HCT116 (cell line): ENCODE data around the gene IL4. TPM values are rescaled to one million over a fixed set of nuclear protein-coding genes. Genes with fewer than 3 reads are reported as not detected.

Experiments used
- ATAC-seq: fragments of 200-7000 bp; cut with Tn5 transposase; 2 replicates; pipeline ENCODE4 v1.9.1; 2020; ENCODE audit warnings: mild to moderate bottlenecking, moderate library complexity
- BruUV-seq: library from RNA; stranded (reverse); fragments of 400-500 nt; replicated peaks from 2 replicates; lab custom pipeline; 2021; lab: Mats Ljungman, UMichigan
- CTCF ChIA-PET: fragments of 300-600 bp; sonication (Branson Sonifier 250); formaldehyde crosslinking; loops from one replicate; lab custom pipeline; 2021; ENCODE audit warnings: antibody characterized with exemption; lab: Charles Lee
- POLR2A ChIA-PET: fragments of 300-600, 350-600 bp; sonication (Branson Sonifier 250); formaldehyde crosslinking; loops from one replicate; lab custom pipeline; 2021; ENCODE audit warnings: antibody characterized with exemption; lab: Charles Lee
- RAD21 ChIA-PET, 2 experiments: fragments of 300-600 bp; sonication (Branson Sonifier 250); formaldehyde crosslinking; loops; one replicate each; lab custom pipeline; 2023; ENCODE audit warnings: low total read pairs in 2 of 2; ENCODE audit not compliant: uncharacterized antibody in 2 of 2, unreplicated experiment in 2 of 2, low non-redundant PET in 1 of 2; lab: Charles Lee
- DNase-seq: peaks from one replicate; pipeline ENCODE4 v3.0.0-alpha.2; 2010; ENCODE audit warnings: low read depth, low spot score
- H2AFZ ChIP-seq: fragments of 200-600 bp; shearing (Covaris generic), sonication (generic); 2 replicates; pipeline ENCODE4 v1.6.1; 2017; ENCODE audit warnings: low read depth, mixed run types, mixed read lengths, antibody characterized with exemption, low read length; ENCODE audit not compliant: poor library complexity, severe bottlenecking
- H3K27ac ChIP-seq: 2 replicates; pipeline ENCODE4 v1.5.1; 2012; ENCODE audit warnings: low read depth, low read length
- H3K27me3 ChIP-seq: fragments of 200-600 bp; sonication (generic); 2 replicates; pipeline ENCODE4 v1.6.1; 2016; ENCODE audit warnings: mixed run types, low read length, mixed read lengths; ENCODE audit not compliant: insufficient read depth
- H3K36me3 ChIP-seq, 2 experiments: fragments of 200-500 bp in 1 of 2; fragments of 200-600 bp in 1 of 2; sonication (Bioruptor generic) in 1 of 2; sonication (generic) in 1 of 2; 2 replicates each; pipeline versions ENCODE4 v1.5.1 to v1.6.1; 2014 to 2016; ENCODE audit warnings: low read length in 2 of 2, inconsistent platforms in 1 of 2, mixed read lengths in 1 of 2, mixed run types in 1 of 2; ENCODE audit not compliant: insufficient read depth in 2 of 2, control insufficient read depth in 1 of 2
- H3K4me1 ChIP-seq, 2 experiments: fragments of 200-600 bp in 1 of 2; sonication (generic) in 1 of 2; 2 replicates each; pipeline versions ENCODE4 v1.5.1 to v1.6.1; 2012 to 2017; ENCODE audit warnings: low read length in 2 of 2, inconsistent platforms in 1 of 2, mild to moderate bottlenecking in 1 of 2, mixed read lengths in 1 of 2, mixed run types in 1 of 2, moderate library complexity in 1 of 2; ENCODE audit not compliant: insufficient read depth in 2 of 2, control insufficient read depth in 1 of 2
- H3K4me2 ChIP-seq: fragments of 200-600 bp; sonication (generic); 2 replicates; pipeline ENCODE4 v1.6.1; 2017; ENCODE audit warnings: mixed run types, low read length, mixed read lengths
- H3K4me3 ChIP-seq, 2 experiments: fragments of 200-600 bp in 1 of 2; sonication (generic) in 1 of 2; replicated peaks in 1 of 2; 2 replicates each; pipeline ENCODE4 v1.5.1; 2011 to 2016; ENCODE audit warnings: low read length in 2 of 2, control low read depth in 1 of 2, low read depth in 1 of 2, mild to moderate bottlenecking in 1 of 2, mixed read lengths in 1 of 2, mixed run types in 1 of 2
- H3K79me2 ChIP-seq: fragments of 200-600 bp; sonication (generic); 2 replicates; pipeline ENCODE4 v1.6.1; 2017; ENCODE audit warnings: mild to moderate bottlenecking, mixed run types, low read length, moderate library complexity, mixed read lengths; ENCODE audit not compliant: insufficient read depth
- H3K9ac ChIP-seq: fragments of 200-600 bp; sonication (generic); 2 replicates; pipeline ENCODE4 v1.6.1; 2016; ENCODE audit warnings: low read length, mixed read lengths
- H3K9me2 ChIP-seq: fragments of 200-600 bp; sonication (generic), shearing (Covaris generic); 2 replicates; pipeline ENCODE4 v1.6.1; 2017; ENCODE audit warnings: mixed run types, mild to moderate bottlenecking, moderate library complexity; ENCODE audit not compliant: insufficient read depth
- H3K9me3 ChIP-seq, 2 experiments: fragments of 200-500 bp in 1 of 2; fragments of 200-600 bp in 1 of 2; sonication (Bioruptor generic) in 1 of 2; sonication (generic) in 1 of 2; 2 replicates each; pipeline ENCODE4 v1.6.1; 2014 to 2017; ENCODE audit warnings: low read length in 2 of 2, mixed read lengths in 2 of 2, inconsistent platforms in 1 of 2, low read depth in 1 of 2, mild to moderate bottlenecking in 1 of 2, mixed run types in 1 of 2, moderate library complexity in 1 of 2; ENCODE audit not compliant: control insufficient read depth in 1 of 2, insufficient read depth in 1 of 2
- H4K20me1 ChIP-seq: fragments of 200-600 bp; sonication (generic), shearing (Covaris generic); 2 replicates; pipeline ENCODE4 v1.6.1; 2017; ENCODE audit warnings: mixed run types, mild to moderate bottlenecking, moderate library complexity; ENCODE audit not compliant: insufficient read depth
- ATF3 ChIP-seq: IDR thresholded peaks from 2 replicates; pipeline ENCODE4 v1.6.1; 2012
- CBX3 ChIP-seq: IDR thresholded peaks from 2 replicates; pipeline ENCODE4 v1.6.1; 2012; ENCODE audit warnings: low read depth
- EGR1 ChIP-seq: IDR thresholded peaks from 2 replicates; pipeline ENCODE4 v1.6.1; 2012; ENCODE audit warnings: low read depth
- ELF1 ChIP-seq: IDR thresholded peaks from 2 replicates; pipeline ENCODE4 v1.6.1; 2012; ENCODE audit warnings: low read depth, borderline replicate concordance
- EZH2 ChIP-seq: fragments of 200-600 bp; sonication (generic); IDR thresholded peaks from 2 replicates; pipeline ENCODE4 v1.6.1; 2017; ENCODE audit warnings: antibody characterized with exemption, mixed run types
- EZH2phosphoT487 ChIP-seq: fragments of 200-600 bp; IDR thresholded peaks from 2 replicates; pipeline ENCODE4 v1.6.1; 2018; ENCODE audit warnings: antibody characterized with exemption, borderline replicate concordance
- FOSL1 ChIP-seq: IDR thresholded peaks from 2 replicates; pipeline ENCODE4 v1.6.1; 2012; ENCODE audit warnings: low read depth
- JUND ChIP-seq: IDR thresholded peaks from 2 replicates; pipeline ENCODE4 v1.6.1; 2012
- MAX ChIP-seq: IDR thresholded peaks from 2 replicates; pipeline ENCODE4 v1.6.1; 2012
- POLR2A ChIP-seq: IDR thresholded peaks from 2 replicates; pipeline ENCODE4 v1.7.0; 2011; ENCODE audit warnings: borderline replicate concordance; ENCODE audit not compliant: insufficient read depth, insufficient read length; ENCODE audit errors: extremely low read depth
- POLR2AphosphoS5 ChIP-seq: IDR thresholded peaks from 2 replicates; pipeline ENCODE4 v1.6.1; 2011; ENCODE audit warnings: mild to moderate bottlenecking, low read depth, low read length, moderate library complexity
- RAD21 ChIP-seq: IDR thresholded peaks from 2 replicates; pipeline ENCODE4 v1.6.1; 2012; ENCODE audit warnings: low read depth, mild to moderate bottlenecking
- REST ChIP-seq: IDR thresholded peaks from 2 replicates; pipeline ENCODE4 v1.6.1; 2012; ENCODE audit warnings: low read depth
- SIN3A ChIP-seq: IDR thresholded peaks from 2 replicates; pipeline ENCODE4 v1.6.1; 2012; ENCODE audit warnings: low read depth
- SP1 ChIP-seq: IDR thresholded peaks from 2 replicates; pipeline ENCODE4 v1.6.1; 2012; ENCODE audit warnings: low read depth
- TCF7L2 ChIP-seq: IDR thresholded peaks from 2 replicates; pipeline ENCODE4 v1.7.0; 2011; ENCODE audit warnings: borderline replicate concordance, inconsistent platforms; ENCODE audit not compliant: insufficient read depth, insufficient read length; ENCODE audit errors: extremely low read depth
- YY1 ChIP-seq: IDR thresholded peaks from 2 replicates; pipeline ENCODE4 v1.6.1; 2011; ENCODE audit warnings: low read length, low read depth, moderate library complexity, mild to moderate bottlenecking; ENCODE audit not compliant: insufficient replicate concordance; ENCODE audit errors: extremely low read depth
- intact Hi-C: fragments of 100-400 bp; cut with micrococcal nuclease; formaldehyde crosslinking; loops from 2 replicates; pipeline ENCODE4 v1.10.0; 2022
- total RNA-seq: library from RNA; stranded (reverse); gene quantifications from one replicate; pipeline ENCODE4 v1.2.1, GENCODE V29; 2021; ENCODE audit not compliant: unreplicated experiment
- TF ChIP-seq, protein P1 (sequence below), 3 experiments: fragments of 200-600 bp in 1 of 3; sonication (generic) in 1 of 3; IDR thresholded peaks in 2 of 3; conservative IDR thresholded peaks in 1 of 3; 2 replicates each; pipeline ENCODE4 v1.5.1; 2012 to 2017; ENCODE audit warnings: low read depth in 2 of 3, low read length in 2 of 3, antibody characterized with exemption in 1 of 3, borderline replicate concordance in 1 of 3, control low read depth in 1 of 3, mild to moderate bottlenecking in 1 of 3, mixed read lengths in 1 of 3, mixed run types in 1 of 3, moderate library complexity in 1 of 3; ENCODE audit not compliant: insufficient read depth in 1 of 3
- TF ChIP-seq, protein P2 (sequence below): IDR thresholded peaks from 2 replicates; pipeline ENCODE4 v1.6.1; 2011; ENCODE audit warnings: mild to moderate bottlenecking, low read length, moderate library complexity; ENCODE audit not compliant: insufficient replicate concordance; ENCODE audit errors: extremely low read depth

IL4 gene
- total RNA-seq, 1 experiment from 2014 or later = not detected

- H3K79me2 ChIP-seq = no peaks in the 10 kb centered on the region
- no peak overlapping the region for H3K27ac ChIP-seq
- H4K20me1 ChIP-seq = no peaks in the 10 kb centered on the region
- H3K9me2 ChIP-seq = no peaks in the 10 kb centered on the region
- peaks cover 24 to 34% of the 10 kb centered on the region in 2 experiments for H3K4me1 ChIP-seq
- H3K4me3 ChIP-seq = no peak overlapping the region
- no peak overlapping the region for H3K9ac ChIP-seq
- CTCF ChIA-PET = interaction anchor here (1.2 to 1.8 kb wide), 3 partner anchors 14 to 170 kb away, joined by 3 to 10 read pairs (median 4); no protein-coding TSS in a partner anchor
- no peaks in the 10 kb centered on the region for H3K27me3 ChIP-seq
- intact Hi-C loops = loop anchor here (5.0 to 10.0 kb wide), 2 partner anchors 151 to 289 kb away; no protein-coding TSS in a partner anchor
- H2AFZ ChIP-seq = no peak overlapping the region
- RAD21 ChIA-PET = no interaction called here
- H3K36me3 ChIP-seq = no peaks in the 10 kb centered on the region
- no TSS peak for BruUV-seq
- no peaks in the 10 kb centered on the region for H3K9me3 ChIP-seq
- H3K4me2 ChIP-seq = no peak overlapping the region
- DNase-seq (no peak), ATAC-seq (no peak)
- POLR2A ChIA-PET = interaction anchor here (1.3 kb wide), 1 partner anchor 18 kb away, joined by 3 read pairs; no protein-coding TSS in a partner anchor
- TF ChIP-seq SIN3A = no peak
- TF ChIP-seq JUND = no peak
- no peak for TF ChIP-seq EZH2
- TF ChIP-seq POLR2A = no peak
- TF ChIP-seq YY1 = no peak
- TF ChIP-seq SP1 = no peak
- no peak for TF ChIP-seq RAD21
- TF ChIP-seq, protein P1, sequence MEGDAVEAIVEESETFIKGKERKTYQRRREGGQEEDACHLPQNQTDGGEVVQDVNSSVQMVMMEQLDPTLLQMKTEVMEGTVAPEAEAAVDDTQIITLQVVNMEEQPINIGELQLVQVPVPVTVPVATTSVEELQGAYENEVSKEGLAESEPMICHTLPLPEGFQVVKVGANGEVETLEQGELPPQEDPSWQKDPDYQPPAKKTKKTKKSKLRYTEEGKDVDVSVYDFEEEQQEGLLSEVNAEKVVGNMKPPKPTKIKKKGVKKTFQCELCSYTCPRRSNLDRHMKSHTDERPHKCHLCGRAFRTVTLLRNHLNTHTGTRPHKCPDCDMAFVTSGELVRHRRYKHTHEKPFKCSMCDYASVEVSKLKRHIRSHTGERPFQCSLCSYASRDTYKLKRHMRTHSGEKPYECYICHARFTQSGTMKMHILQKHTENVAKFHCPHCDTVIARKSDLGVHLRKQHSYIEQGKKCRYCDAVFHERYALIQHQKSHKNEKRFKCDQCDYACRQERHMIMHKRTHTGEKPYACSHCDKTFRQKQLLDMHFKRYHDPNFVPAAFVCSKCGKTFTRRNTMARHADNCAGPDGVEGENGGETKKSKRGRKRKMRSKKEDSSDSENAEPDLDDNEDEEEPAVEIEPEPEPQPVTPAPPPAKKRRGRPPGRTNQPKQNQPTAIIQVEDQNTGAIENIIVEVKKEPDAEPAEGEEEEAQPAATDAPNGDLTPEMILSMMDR (IDR thresholded peaks at IDR 0.05 in 2 of 3, conservative IDR thresholded peaks at IDR 0.05 in 1 of 3; ENCODE audit: borderline replicate concordance in 1 of 3, insufficient read depth in 1 of 3, low read depth in 2 of 3, low read length in 2 of 3) = no peak
- TF ChIP-seq, protein P2, sequence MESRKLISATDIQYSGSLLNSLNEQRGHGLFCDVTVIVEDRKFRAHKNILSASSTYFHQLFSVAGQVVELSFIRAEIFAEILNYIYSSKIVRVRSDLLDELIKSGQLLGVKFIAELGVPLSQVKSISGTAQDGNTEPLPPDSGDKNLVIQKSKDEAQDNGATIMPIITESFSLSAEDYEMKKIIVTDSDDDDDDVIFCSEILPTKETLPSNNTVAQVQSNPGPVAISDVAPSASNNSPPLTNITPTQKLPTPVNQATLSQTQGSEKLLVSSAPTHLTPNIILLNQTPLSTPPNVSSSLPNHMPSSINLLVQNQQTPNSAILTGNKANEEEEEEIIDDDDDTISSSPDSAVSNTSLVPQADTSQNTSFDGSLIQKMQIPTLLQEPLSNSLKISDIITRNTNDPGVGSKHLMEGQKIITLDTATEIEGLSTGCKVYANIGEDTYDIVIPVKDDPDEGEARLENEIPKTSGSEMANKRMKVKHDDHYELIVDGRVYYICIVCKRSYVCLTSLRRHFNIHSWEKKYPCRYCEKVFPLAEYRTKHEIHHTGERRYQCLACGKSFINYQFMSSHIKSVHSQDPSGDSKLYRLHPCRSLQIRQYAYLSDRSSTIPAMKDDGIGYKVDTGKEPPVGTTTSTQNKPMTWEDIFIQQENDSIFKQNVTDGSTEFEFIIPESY = no peak
- TF ChIP-seq EZH2phosphoT487 = no peak
- TF ChIP-seq ELF1 = no peak
- TF ChIP-seq MAX = no peak
- no peak for TF ChIP-seq REST
- no peak for TF ChIP-seq ATF3
- TF ChIP-seq FOSL1 = no peak
- no peak for TF ChIP-seq POLR2AphosphoS5
- TF ChIP-seq TCF7L2 = no peak
- no peak for TF ChIP-seq CBX3
- TF ChIP-seq EGR1 = no peak
Measured at GRCh38 chr5:132675936-132676689, 2.3 kb downstream of the IL4 start.
